Thyroid gland (tissue), 4 donors: ENCODE measurements around the gene WDR64. TPM values are rescaled to one million over a fixed set of nuclear protein-coding genes. Genes with fewer than 3 reads are reported as not detected.

Experiments used
- DNase-seq, 2 donors: peaks; one replicate each; pipeline ENCODE4 v3.0.0-alpha.2; 2019
- H3K27ac ChIP-seq, 3 donors: fragments of 200-600 bp; sonication (generic); 1 replicate in 2 of 3; 2 replicates in 1 of 3; pipeline ENCODE4 v1.5.1; 2016 to 2019; ENCODE audit warnings: mild to moderate bottlenecking in 1 of 3, moderate library complexity in 1 of 3
- H3K27me3 ChIP-seq: fragments of 200-600 bp; sonication (generic); one replicate; pipeline ENCODE4 v1.5.1; 2019
- H3K36me3 ChIP-seq, 2 donors: fragments of 200-600 bp; sonication (generic); one replicate each; pipeline ENCODE4 v1.5.1; 2016 to 2019
- H3K4me1 ChIP-seq, 2 donors: fragments of 200-600 bp; sonication (generic); one replicate each; pipeline ENCODE4 v1.5.1; 2017 to 2019
- H3K4me3 ChIP-seq, 3 donors: fragments of 200-600 bp; sonication (generic); replicated peaks in 1 of 3; 1 replicate in 2 of 3; 2 replicates in 1 of 3; pipeline ENCODE4 v1.5.1; 2016; ENCODE audit warnings: mild to moderate bottlenecking in 1 of 3
- H3K9me3 ChIP-seq: fragments of 200-600 bp; sonication (generic); one replicate; pipeline ENCODE4 v1.5.1; 2017
- POLR2A ChIP-seq, 2 donors: fragments of 450-650 bp; IDR thresholded peaks; one replicate each; pipeline ENCODE4 v1.6.1; 2017; ENCODE audit warnings: antibody characterized with exemption in 2 of 2, mild to moderate bottlenecking in 2 of 2, moderate library complexity in 1 of 2
- WGBS, 2 donors: methylation state at CpG; one replicate each; pipeline ENCODE4 v1.1.5; 2017; 5-methylcytosine and 5-hydroxymethylcytosine counted together
- intact Hi-C: fragments of 100-400 bp; cut with DNase I; formaldehyde crosslinking; loops from one replicate; pipeline ENCODE4 v1.15.1; 2023
- total RNA-seq, 4 donors: library from RNA; depleted of rRNA; stranded (reverse); fragments of >200 nt; gene quantifications; one replicate each; pipeline ENCODE4 v1.2.3, GENCODE V29; 2016
- TF ChIP-seq, protein P1 (sequence below), 6 experiments: fragments of 200-600 bp in 3 of 6; fragments of 450-650 bp in 3 of 6; sonication (generic) in 3 of 6; IDR thresholded peaks; one replicate each; pipeline ENCODE4 v1.5.1; 2016 to 2019; ENCODE audit warnings: antibody characterized with exemption in 6 of 6, mild to moderate bottlenecking in 2 of 6, inconsistent platforms in 1 of 6, moderate library complexity in 1 of 6

WDR64 gene
- total RNA-seq, 4 donors from 2014 or later = not detected

GRCh38 chr1:241640149-241640866, 11.8 kb upstream of the WDR64 start, which contains the start of the genes CHML and OPN3:
Gene CHML (minus strand): TSS chr1:241640369. CDS start chr1:241635766, 4,603 bp downstream.
Gene OPN3 (minus strand): TSS chr1:241640369. CDS start chr1:241640254, 115 bp downstream.
- Histone ChIP-seq H3K4me1 (peaks cover 18 to 27% of the 10 kb centered on the region in 2 donors), H3K36me3 (no peaks in the 10 kb centered on the region), H3K9me3 (no peaks in the 10 kb centered on the region), H3K27me3 (no peaks in the 10 kb centered on the region), H3K27ac (peak within 1 kb of the TSS in 2 of 3 donors; percentile 71 to 73), H3K4me3 (peak within 1 kb of the TSS; percentile 38 to 88 (median 61))
- 8 to 20% methylated on average over 12 to 20 of the region's 81 CpGs for WGBS, 2 donors
- intact Hi-C loops = loop anchor here (5.0 kb wide), 1 partner anchor 108 kb away; the partner anchor contains the start of gene KMO
- TF ChIP-seq, protein P1, sequence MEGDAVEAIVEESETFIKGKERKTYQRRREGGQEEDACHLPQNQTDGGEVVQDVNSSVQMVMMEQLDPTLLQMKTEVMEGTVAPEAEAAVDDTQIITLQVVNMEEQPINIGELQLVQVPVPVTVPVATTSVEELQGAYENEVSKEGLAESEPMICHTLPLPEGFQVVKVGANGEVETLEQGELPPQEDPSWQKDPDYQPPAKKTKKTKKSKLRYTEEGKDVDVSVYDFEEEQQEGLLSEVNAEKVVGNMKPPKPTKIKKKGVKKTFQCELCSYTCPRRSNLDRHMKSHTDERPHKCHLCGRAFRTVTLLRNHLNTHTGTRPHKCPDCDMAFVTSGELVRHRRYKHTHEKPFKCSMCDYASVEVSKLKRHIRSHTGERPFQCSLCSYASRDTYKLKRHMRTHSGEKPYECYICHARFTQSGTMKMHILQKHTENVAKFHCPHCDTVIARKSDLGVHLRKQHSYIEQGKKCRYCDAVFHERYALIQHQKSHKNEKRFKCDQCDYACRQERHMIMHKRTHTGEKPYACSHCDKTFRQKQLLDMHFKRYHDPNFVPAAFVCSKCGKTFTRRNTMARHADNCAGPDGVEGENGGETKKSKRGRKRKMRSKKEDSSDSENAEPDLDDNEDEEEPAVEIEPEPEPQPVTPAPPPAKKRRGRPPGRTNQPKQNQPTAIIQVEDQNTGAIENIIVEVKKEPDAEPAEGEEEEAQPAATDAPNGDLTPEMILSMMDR (IDR thresholded peaks at IDR 0.05) = no peak
- TF ChIP-seq POLR2A (IDR thresholded peaks at IDR 0.05) = peak; percentile 56 to 96
- DNase-seq = peak; percentile 92 to 94

DNA sequence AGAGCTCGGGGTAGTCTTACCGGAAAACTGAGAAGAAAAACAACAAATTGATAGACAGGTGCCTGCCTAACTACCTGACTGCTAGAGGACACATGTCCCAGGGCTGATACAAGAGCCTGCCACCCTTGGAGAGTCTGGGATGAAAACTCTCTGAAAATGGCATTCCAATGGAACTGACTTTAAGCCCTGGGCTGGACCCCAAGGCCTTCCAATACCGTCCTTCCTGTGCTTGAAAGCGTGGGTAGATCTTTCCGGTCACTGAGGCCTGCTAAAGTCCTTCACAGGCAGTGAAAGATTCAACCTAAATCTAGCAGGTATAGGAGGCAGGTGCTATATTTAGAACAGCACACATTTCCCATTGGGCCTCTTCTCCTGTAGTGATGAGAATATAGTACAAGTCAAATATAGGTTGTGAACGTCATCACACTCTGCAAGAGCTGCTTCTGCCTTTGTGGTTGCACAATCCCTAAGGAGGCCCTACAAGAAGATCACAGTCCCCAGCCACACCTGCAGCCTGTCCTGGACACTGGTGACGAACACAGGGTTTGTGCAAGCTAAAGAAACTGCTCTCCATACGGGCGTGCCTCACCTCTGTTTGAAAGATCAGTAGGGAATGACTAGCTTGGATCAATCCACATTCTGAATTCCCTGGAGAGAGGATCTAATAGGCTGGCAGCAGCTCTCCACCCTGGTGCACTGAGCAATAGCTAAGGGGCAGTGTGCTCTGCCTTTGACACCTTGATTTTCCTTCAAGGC, 11.0 kb upstream of the WDR64 start:
- peaks cover 18 to 27% of the 10 kb centered on the region in 2 donors for H3K4me1 ChIP-seq
- H3K27ac ChIP-seq = peak overlapping the region in 2 of 3 donors; percentile 65 to 73
- TF ChIP-seq, protein P1 (IDR thresholded peaks at IDR 0.05) = no peak
- TF ChIP-seq POLR2A (IDR thresholded peaks at IDR 0.05) = no peak
- H3K9me3 ChIP-seq = no peaks in the 10 kb centered on the region
- WGBS, 2 donors = 84 to 89% methylated on average over 9 of the region's 9 CpGs
- peak overlapping the region in 1 of 3 donors; percentile 88 for H3K4me3 ChIP-seq
- H3K27me3 ChIP-seq = no peaks in the 10 kb centered on the region
- DNase-seq = no peak
- no peaks in the 10 kb centered on the region for H3K36me3 ChIP-seq
- intact Hi-C loops = loop anchor here (5.0 kb wide), 1 partner anchor 109 kb away; the partner anchor contains the start of gene KMO

GRCh38 chr1:241641773-241642592, 10.1 kb upstream of the WDR64 start:
- Histone ChIP-seq H3K27me3 (no peaks in the 10 kb centered on the region), H3K4me1 (peaks cover 18 to 20% of the 10 kb centered on the region in 2 donors), H3K4me3 (no peak overlapping the region), H3K27ac (no peak overlapping the region), H3K9me3 (no peaks in the 10 kb centered on the region), H3K36me3 (no peaks in the 10 kb centered on the region)
- no peak for TF ChIP-seq POLR2A (IDR thresholded peaks at IDR 0.05)
- TF ChIP-seq, protein P1 (IDR thresholded peaks at IDR 0.05) = no peak
- DNase-seq = no peak
- 88 to 89% methylated on average over 12 of the region's 12 CpGs for WGBS, 2 donors
- intact Hi-C loops = loop anchor here (5.0 kb wide), 1 partner anchor 110 kb away; the partner anchor contains the start of gene KMO

DNA sequence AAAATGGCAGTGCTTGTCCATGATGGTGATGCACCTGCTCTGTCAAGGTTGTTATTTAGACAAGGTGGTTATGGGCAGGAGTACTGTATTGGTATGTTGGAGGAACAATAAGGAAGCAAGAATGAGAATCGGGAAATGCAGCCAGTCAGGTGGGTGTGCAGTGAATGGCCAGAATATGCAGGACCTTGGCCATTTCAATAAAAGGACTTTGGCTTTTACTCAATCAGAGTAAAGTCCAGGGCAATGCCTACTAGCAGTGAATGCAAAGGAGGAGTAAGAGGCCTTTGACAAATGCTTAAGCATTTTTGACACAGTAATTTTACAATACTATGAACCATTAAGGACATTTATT, 9.5 kb upstream of the WDR64 start:
- no peak overlapping the region for H3K4me3 ChIP-seq
- no peak for DNase-seq
- no peak overlapping the region for H3K27ac ChIP-seq
- no peaks in the 10 kb centered on the region for H3K27me3 ChIP-seq
- TF ChIP-seq, protein P1 (IDR thresholded peaks at IDR 0.05) = no peak
- TF ChIP-seq POLR2A (IDR thresholded peaks at IDR 0.05) = no peak
- WGBS, 2 donors = 94 to 98% methylated on average over 1 of the region's 1 CpG
- H3K4me1 ChIP-seq = peaks cover 14 to 15% of the 10 kb centered on the region in 2 donors
- H3K9me3 ChIP-seq = no peaks in the 10 kb centered on the region
- H3K36me3 ChIP-seq = no peaks in the 10 kb centered on the region
- intact Hi-C loops = loop anchor here (5.0 kb wide), 1 partner anchor 110 kb away; the partner anchor contains the start of gene KMO
